Progenitor cell of endocrine pancreas (in vitro differentiated cells): ENCODE results near the gene MERTK. TPM values are rescaled to one million over a fixed set of nuclear protein-coding genes. Genes with fewer than 3 reads are reported as not detected.

Experiments used
- DNase-seq: peaks from one replicate; pipeline ENCODE4 v3.0.0; 2021; ENCODE audit warnings: low spot score; ENCODE audit not compliant: unreplicated experiment
- H3K27ac Mint-ChIP-seq: 2 replicates; pipeline ENCODE4 v1.8.0; 2021; ENCODE audit warnings: mild to moderate bottlenecking, moderate library complexity, mixed read lengths
- H3K27me3 Mint-ChIP-seq: 2 replicates; pipeline ENCODE4 v1.8.0; 2021; ENCODE audit warnings: mixed read lengths
- H3K36me3 Mint-ChIP-seq: 2 replicates; pipeline ENCODE4 v1.8.0; 2022; ENCODE audit warnings: mixed read lengths; ENCODE audit not compliant: insufficient read depth
- H3K4me1 Mint-ChIP-seq: 2 replicates; pipeline ENCODE4 v1.8.0; 2021; ENCODE audit warnings: low read depth, mixed read lengths
- H3K4me3 Mint-ChIP-seq: 2 replicates; pipeline ENCODE4 v1.8.0; 2021; ENCODE audit warnings: low read depth, mild to moderate bottlenecking, moderate library complexity, mixed read lengths
- H3K9me3 Mint-ChIP-seq: 2 replicates; pipeline ENCODE4 v1.8.0; 2021; ENCODE audit warnings: low read depth, mixed read lengths
- total RNA-seq: library from RNA; stranded (reverse); gene quantifications from 2 replicates; pipeline ENCODE4 v1.2.1, GENCODE V29; 2021
- TF ChIP-seq, protein P1 (sequence below): fragments of 200-600 bp; sonication (generic); IDR thresholded peaks from one replicate; pipeline ENCODE4 v1.5.0; 2021; ENCODE audit warnings: antibody characterized with exemption, mild to moderate bottlenecking; ENCODE audit not compliant: unreplicated experiment

MERTK gene
- total RNA-seq, 1 donor from 2014 or later, result 20.1 TPM

DNA sequence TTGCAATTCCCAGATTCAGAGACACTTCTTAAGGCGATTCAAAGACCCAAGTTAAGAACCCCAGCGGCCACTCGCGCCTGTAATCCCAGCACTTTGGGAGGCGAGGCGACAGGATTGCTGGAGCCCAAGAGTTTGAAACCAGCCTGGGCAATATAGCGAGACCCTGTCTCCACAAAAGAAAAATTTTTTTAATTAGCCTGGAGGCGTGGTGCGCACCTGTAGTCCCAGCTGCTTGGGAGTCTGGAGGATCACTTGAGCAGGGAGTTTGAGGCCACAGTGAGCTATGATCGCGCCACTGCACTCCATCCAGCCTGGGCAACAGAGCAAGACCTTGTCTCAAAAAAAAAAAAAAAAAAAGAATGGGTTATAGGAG is 13.8 kb upstream of the MERTK start:
- no peaks in the 10 kb centered on the region for H3K36me3 Mint-ChIP-seq
- no peaks in the 10 kb centered on the region for H3K27me3 Mint-ChIP-seq
- TF ChIP-seq, protein P1, sequence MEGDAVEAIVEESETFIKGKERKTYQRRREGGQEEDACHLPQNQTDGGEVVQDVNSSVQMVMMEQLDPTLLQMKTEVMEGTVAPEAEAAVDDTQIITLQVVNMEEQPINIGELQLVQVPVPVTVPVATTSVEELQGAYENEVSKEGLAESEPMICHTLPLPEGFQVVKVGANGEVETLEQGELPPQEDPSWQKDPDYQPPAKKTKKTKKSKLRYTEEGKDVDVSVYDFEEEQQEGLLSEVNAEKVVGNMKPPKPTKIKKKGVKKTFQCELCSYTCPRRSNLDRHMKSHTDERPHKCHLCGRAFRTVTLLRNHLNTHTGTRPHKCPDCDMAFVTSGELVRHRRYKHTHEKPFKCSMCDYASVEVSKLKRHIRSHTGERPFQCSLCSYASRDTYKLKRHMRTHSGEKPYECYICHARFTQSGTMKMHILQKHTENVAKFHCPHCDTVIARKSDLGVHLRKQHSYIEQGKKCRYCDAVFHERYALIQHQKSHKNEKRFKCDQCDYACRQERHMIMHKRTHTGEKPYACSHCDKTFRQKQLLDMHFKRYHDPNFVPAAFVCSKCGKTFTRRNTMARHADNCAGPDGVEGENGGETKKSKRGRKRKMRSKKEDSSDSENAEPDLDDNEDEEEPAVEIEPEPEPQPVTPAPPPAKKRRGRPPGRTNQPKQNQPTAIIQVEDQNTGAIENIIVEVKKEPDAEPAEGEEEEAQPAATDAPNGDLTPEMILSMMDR, result no peak
- H3K9me3 Mint-ChIP-seq, result no peaks in the 10 kb centered on the region
- H3K27ac Mint-ChIP-seq, result peak overlapping the region; percentile 96
- peak overlapping the region; percentile 97 for H3K4me3 Mint-ChIP-seq
- H3K4me1 Mint-ChIP-seq, result peaks cover 3% of the 10 kb centered on the region
- DNase-seq, result no peak

DNA sequence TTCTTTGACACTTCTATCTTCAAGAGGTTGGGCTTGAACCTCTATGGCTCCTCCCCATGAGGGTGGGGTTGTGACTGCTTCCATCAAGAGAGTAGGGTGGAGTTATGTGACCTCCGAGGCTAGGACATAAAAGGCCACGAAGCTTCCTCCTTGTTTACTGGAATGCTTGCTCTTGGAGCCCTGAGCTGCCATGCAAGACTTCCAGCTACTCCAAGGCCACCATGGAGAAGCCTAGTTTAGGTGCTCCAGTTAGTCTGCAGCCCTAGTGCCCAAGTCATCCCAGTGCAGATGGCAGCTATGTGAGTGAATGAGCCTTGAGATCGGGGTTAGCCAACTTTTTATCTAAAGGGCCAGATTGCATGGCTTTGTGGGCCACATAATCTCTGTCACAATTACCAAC is 2.4 kb upstream of the MERTK start:
- H3K9me3 Mint-ChIP-seq, result no peaks in the 10 kb centered on the region
- no peak overlapping the region for H3K27ac Mint-ChIP-seq
- H3K4me1 Mint-ChIP-seq, result peaks cover 15% of the 10 kb centered on the region
- TF ChIP-seq, protein P1, result no peak
- no peaks in the 10 kb centered on the region for H3K36me3 Mint-ChIP-seq
- H3K4me3 Mint-ChIP-seq, result no peak overlapping the region
- DNase-seq, result no peak
- no peaks in the 10 kb centered on the region for H3K27me3 Mint-ChIP-seq

DNA sequence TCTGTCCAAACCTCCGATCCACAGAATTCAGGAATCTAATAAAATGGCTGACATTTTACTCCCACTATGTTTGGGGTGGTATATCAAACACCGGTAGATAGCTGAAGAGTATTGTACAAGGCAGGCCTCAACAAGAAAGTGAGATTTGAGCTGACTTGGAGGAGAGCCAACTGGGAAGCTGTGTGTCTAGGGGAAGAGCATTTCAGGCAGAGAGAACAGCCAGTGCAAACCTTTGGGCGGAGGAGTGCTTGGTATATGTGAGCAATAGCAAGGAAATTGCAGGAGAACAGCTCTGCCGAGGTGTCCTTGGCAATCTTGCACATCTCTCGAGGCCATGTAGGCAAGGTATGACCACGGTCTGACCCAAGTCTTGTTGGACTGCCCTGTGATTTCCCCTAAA is 1.8 kb upstream of the MERTK start:
- DNase-seq, result no peak
- H3K4me1 Mint-ChIP-seq, result peaks cover 15% of the 10 kb centered on the region
- no peaks in the 10 kb centered on the region for H3K27me3 Mint-ChIP-seq
- H3K4me3 Mint-ChIP-seq, result no peak overlapping the region
- no peak overlapping the region for H3K27ac Mint-ChIP-seq
- no peaks in the 10 kb centered on the region for H3K36me3 Mint-ChIP-seq
- TF ChIP-seq, protein P1, result no peak
- no peaks in the 10 kb centered on the region for H3K9me3 Mint-ChIP-seq

DNA sequence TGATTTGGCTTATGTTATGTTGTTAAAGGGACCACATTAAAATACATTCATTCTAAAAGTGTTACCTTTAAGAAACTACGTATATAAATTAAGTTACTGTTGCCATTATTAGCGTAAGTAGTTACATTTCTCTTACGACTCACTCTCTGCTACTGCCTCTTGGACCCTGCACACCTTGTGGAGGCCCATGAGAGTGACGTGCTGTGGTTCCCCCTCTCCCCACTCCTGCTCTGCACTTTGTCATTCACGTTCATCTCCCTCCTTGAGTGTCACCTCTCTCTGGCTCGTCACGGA is 830 bp upstream of the MERTK start:
- peak overlapping the region; percentile 98 for H3K27ac Mint-ChIP-seq
- no peak for DNase-seq
- no peaks in the 10 kb centered on the region for H3K27me3 Mint-ChIP-seq
- peaks cover 15% of the 10 kb centered on the region for H3K4me1 Mint-ChIP-seq
- H3K9me3 Mint-ChIP-seq, result no peaks in the 10 kb centered on the region
- TF ChIP-seq, protein P1, result no peak
- no peaks in the 10 kb centered on the region for H3K36me3 Mint-ChIP-seq
- H3K4me3 Mint-ChIP-seq, result peak overlapping the region; percentile 88

DNA sequence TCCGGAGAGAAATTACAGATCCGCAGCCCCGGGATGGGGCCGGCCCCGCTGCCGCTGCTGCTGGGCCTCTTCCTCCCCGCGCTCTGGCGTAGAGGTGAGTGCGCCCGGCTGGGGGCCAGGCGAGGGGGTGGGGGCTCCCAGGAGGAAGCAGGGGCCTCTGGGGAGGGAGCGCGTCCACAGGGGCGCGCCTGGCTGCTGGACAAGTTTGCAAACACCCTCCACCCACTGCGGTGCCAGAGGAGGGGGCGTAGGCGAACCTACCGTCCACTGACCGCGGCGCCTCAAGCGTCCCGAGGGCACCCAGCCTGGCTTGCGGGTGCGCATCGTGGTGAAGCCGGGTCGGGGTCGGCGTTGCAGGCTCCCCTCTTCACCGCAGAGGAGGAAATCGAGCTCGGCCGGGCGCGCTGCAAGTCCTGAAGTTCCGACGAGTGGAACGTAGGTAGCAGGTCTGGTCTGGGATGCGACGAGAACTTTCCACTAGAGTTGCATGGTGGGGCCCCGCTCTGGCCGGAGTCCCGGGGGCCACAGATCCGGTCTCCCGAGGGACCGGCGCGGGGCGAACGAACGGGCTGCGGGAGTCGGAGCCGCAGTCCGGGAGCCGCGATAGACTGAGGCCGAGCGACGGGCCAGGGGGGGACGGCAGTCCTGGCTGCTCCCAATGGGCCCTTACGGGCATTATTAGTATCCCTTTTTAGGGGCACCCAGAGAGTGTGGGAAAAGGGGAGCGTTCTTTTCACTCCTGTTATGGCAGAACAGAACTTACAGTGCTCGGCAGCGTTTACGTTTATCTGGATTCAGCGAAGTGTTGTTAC is 502 bp downstream of the MERTK start:
- Mint-ChIP-seq H3K4me1 (peaks cover 22% of the 10 kb centered on the region), H3K27me3 (no peaks in the 10 kb centered on the region), H3K27ac (peak overlapping the region; percentile 90), H3K9me3 (no peaks in the 10 kb centered on the region), H3K36me3 (no peaks in the 10 kb centered on the region), H3K4me3 (peak overlapping the region; percentile 84)
- DNase-seq, result no peak
- TF ChIP-seq, protein P1, result no peak
